GM21786 (cell line): ENCODE measurements around the gene SRPK2.
"Not testable (repeated sequence)": the region's sequence is repeated elsewhere in the genome, so short reads cannot be mapped to it uniquely, and the experiment has no call there.

ENCODE experiments used
- ATAC-seq: cut with Tn5 transposase; IDR thresholded peaks from one replicate; pipeline ENCODE4 v1.9.1; 2021; ENCODE audit not compliant: unreplicated experiment

The SRPK2 gene

GRCh38 chr7:105388356-105389087, at the start of gene SRPK2:
Gene SRPK2, minus strand, starts transcription at chr7:105388921.
- peak; percentile 77 for ATAC-seq

GRCh38 chr7:105438254-105438653, 49.5 kb upstream of the SRPK2 start:
- ATAC-seq = no peak

- ATAC-seq = not testable (repeated sequence)
Measured at GRCh38 chr7:105437356-105437755, 48.6 kb upstream of the SRPK2 start.

GRCh38 chr7:105429746-105430612, 41.3 kb upstream of the SRPK2 start:
- no peak for ATAC-seq

- no peak for ATAC-seq
Measured at GRCh38 chr7:105426606-105427146, 38.0 kb upstream of the SRPK2 start.

- no peak for ATAC-seq
Measured at GRCh38 chr7:105423987-105424386, 35.3 kb upstream of the SRPK2 start.

- ATAC-seq = no peak
Measured at GRCh38 chr7:105413887-105414437, 25.2 kb upstream of the SRPK2 start.

GRCh38 chr7:105410774-105411173, 22.1 kb upstream of the SRPK2 start:
- ATAC-seq = not testable (repeated sequence)

GRCh38 chr7:105409775-105410174, 21.1 kb upstream of the SRPK2 start:
- ATAC-seq = not testable (repeated sequence)

GRCh38 chr7:105408791-105409410, 20.2 kb upstream of the SRPK2 start:
- ATAC-seq = no peak

- ATAC-seq = no peak
Measured at GRCh38 chr7:105403128-105403527, 14.4 kb upstream of the SRPK2 start.

- ATAC-seq = no peak
Measured at GRCh38 chr7:105402221-105403095, 13.7 kb upstream of the SRPK2 start.

- no peak for ATAC-seq
Measured at GRCh38 chr7:105399043-105399725, 10.5 kb upstream of the SRPK2 start.

- ATAC-seq = no peak
Measured at GRCh38 chr7:105396566-105396965, 7.8 kb upstream of the SRPK2 start.

- no peak for ATAC-seq
Measured at GRCh38 chr7:105391429-105391828, 2.7 kb upstream of the SRPK2 start.

GRCh38 chr7:105389889-105390288, 1.2 kb upstream of the SRPK2 start:
- ATAC-seq = no peak

GRCh38 chr7:105389088-105389650, 448 bp upstream of the SRPK2 start:
- peak; percentile 31 for ATAC-seq

GRCh38 chr7:105387508-105388355, 989 bp downstream of the SRPK2 start:
- ATAC-seq = peak; percentile 31
